Suprapubic skin (tissue), 3 donors: ENCODE measurements around the gene KRTAP10-3.

Source experiments
- POLR2A ChIP-seq, 2 donors: fragments of 450-650 bp; IDR thresholded peaks; one replicate each; pipeline ENCODE4 v1.6.1; 2017; ENCODE audit warnings: antibody characterized with exemption in 2 of 2, mild to moderate bottlenecking in 2 of 2, moderate library complexity in 2 of 2
- TF ChIP-seq, protein P1 (sequence below), 2 donors: fragments of 200-600 bp in 1 of 2; fragments of 450-650 bp in 1 of 2; sonication (generic) in 1 of 2; IDR thresholded peaks; one replicate each; pipeline ENCODE4 v1.5.1; 2016 to 2019; ENCODE audit warnings: antibody characterized with exemption in 2 of 2, mild to moderate bottlenecking in 1 of 2, moderate library complexity in 1 of 2

DNA sequence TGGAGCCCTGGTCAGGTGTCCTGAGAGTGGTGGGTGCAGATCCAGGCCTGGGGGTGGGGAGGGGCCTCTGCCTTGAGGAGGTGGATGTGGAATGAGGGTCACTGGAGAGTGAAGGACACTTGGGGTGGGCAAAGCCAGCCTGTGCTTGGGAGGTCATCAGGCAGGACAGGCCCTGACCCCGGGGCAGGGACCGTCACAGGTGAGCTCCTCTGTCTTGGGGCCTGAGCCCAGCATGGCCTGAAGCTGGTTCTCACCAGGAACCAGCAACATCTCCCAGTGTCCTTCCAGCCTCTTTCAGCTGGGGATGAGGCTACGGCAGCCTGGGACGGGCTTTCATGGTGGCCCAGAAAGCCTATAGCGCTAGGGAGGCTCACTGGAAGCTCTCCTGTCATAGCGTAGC lies 6.5 kb downstream of the KRTAP10-3 start:
- TF ChIP-seq, protein P1, sequence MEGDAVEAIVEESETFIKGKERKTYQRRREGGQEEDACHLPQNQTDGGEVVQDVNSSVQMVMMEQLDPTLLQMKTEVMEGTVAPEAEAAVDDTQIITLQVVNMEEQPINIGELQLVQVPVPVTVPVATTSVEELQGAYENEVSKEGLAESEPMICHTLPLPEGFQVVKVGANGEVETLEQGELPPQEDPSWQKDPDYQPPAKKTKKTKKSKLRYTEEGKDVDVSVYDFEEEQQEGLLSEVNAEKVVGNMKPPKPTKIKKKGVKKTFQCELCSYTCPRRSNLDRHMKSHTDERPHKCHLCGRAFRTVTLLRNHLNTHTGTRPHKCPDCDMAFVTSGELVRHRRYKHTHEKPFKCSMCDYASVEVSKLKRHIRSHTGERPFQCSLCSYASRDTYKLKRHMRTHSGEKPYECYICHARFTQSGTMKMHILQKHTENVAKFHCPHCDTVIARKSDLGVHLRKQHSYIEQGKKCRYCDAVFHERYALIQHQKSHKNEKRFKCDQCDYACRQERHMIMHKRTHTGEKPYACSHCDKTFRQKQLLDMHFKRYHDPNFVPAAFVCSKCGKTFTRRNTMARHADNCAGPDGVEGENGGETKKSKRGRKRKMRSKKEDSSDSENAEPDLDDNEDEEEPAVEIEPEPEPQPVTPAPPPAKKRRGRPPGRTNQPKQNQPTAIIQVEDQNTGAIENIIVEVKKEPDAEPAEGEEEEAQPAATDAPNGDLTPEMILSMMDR (IDR thresholded peaks at IDR 0.05): no peak
- TF ChIP-seq POLR2A (IDR thresholded peaks at IDR 0.05): no peak
